Progenitor cell of endocrine pancreas (in vitro differentiated cells): ENCODE results near the gene SHC4. TPM values are rescaled to one million over a fixed set of nuclear protein-coding genes. Genes with fewer than 3 reads are reported as not detected.

Experiments
- DNase-seq: peaks from one replicate; pipeline ENCODE4 v3.0.0; 2021; ENCODE audit warnings: low spot score; ENCODE audit not compliant: unreplicated experiment
- H3K27ac Mint-ChIP-seq: 2 replicates; pipeline ENCODE4 v1.8.0; 2021; ENCODE audit warnings: mild to moderate bottlenecking, moderate library complexity, mixed read lengths
- H3K27me3 Mint-ChIP-seq: 2 replicates; pipeline ENCODE4 v1.8.0; 2021; ENCODE audit warnings: mixed read lengths
- H3K36me3 Mint-ChIP-seq: 2 replicates; pipeline ENCODE4 v1.8.0; 2022; ENCODE audit warnings: mixed read lengths; ENCODE audit not compliant: insufficient read depth
- H3K4me1 Mint-ChIP-seq: 2 replicates; pipeline ENCODE4 v1.8.0; 2021; ENCODE audit warnings: low read depth, mixed read lengths
- H3K4me3 Mint-ChIP-seq: 2 replicates; pipeline ENCODE4 v1.8.0; 2021; ENCODE audit warnings: low read depth, mild to moderate bottlenecking, moderate library complexity, mixed read lengths
- H3K9me3 Mint-ChIP-seq: 2 replicates; pipeline ENCODE4 v1.8.0; 2021; ENCODE audit warnings: low read depth, mixed read lengths
- CTCF ChIP-seq: fragments of 200-600 bp; sonication (generic); IDR thresholded peaks from one replicate; pipeline ENCODE4 v1.5.0; 2021; ENCODE audit warnings: antibody characterized with exemption, mild to moderate bottlenecking; ENCODE audit not compliant: unreplicated experiment
- total RNA-seq: library from RNA; stranded (reverse); gene quantifications from 2 replicates; pipeline ENCODE4 v1.2.1, GENCODE V29; 2021

Gene SHC4
- total RNA-seq, 1 donor from 2014 or later = 0.36 TPM

DNA sequence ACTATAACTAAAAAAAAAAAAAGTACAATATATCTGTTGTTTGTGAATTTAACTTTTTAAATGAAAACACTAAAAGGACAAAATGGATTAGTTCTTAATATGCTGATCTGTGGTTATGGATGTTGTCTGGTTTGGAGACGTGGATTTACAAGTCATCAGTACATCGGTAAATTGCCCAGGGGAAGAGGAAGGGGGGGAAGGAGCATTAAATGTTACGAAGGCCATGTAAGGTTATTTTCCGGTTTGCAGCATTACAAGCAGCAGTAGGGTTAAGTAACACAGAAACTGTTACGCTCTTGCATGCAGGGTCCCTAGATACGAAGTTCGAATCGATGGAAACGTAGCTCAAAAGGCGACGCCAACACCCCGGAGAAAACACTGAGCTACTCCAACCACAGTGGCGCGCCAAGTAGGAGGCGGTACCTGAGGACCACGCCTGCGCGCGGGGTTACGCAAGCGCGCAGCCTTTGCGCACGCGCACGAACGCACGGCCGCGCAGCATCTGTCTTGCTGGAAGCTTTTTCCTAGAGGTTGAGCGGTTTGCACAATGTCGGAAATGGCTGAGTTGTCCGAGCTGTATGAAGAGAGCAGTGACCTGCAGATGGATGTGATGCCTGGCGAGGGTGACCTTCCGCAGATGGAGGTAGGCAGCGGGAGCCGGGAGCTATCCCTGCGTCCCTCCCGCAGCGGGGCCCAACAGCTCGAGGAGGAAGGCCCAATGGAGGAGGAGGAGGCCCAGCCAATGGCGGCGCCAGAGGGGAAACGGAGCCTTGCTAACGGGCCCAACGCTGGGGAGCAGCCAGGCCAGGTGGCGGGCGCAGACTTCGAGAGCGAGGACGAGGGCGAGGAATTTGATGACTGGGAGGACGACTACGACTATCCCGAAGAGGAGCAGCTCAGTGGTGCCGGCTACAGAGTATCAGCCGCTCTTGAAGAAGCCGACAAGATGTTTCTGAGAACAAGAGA is 85.8 kb downstream of the SHC4 start, which contains the start of gene EID1:
TSS of gene EID1 (plus strand) at position 505 of the 966 bp plus-strand sequence. CDS start at position 548, 43 bp downstream.
- DNase-seq = peak; percentile 88
- peaks cover 9% of the 10 kb centered on the region for H3K27me3 Mint-ChIP-seq
- peak within 1 kb of the TSS; percentile 99 for H3K27ac Mint-ChIP-seq
- no peaks in the 10 kb centered on the region for H3K36me3 Mint-ChIP-seq
- TF ChIP-seq CTCF = peak; percentile 5
- peaks cover 18% of the 10 kb centered on the region for H3K4me1 Mint-ChIP-seq
- H3K4me3 Mint-ChIP-seq = peak within 1 kb of the TSS; percentile 98
- H3K9me3 Mint-ChIP-seq = no peaks in the 10 kb centered on the region

- Mint-ChIP-seq H3K9me3 (no peaks in the 10 kb centered on the region), H3K27me3 (peaks cover 16% of the 10 kb centered on the region), H3K4me3 (no peak overlapping the region), H3K27ac (no peak overlapping the region), H3K36me3 (no peaks in the 10 kb centered on the region), H3K4me1 (peaks cover 18% of the 10 kb centered on the region)
- DNase-seq = no peak
- TF ChIP-seq CTCF = no peak
These were observed 87.7 kb downstream of the SHC4 start for GRCh38 chr15:48876057-48876456.

DNA sequence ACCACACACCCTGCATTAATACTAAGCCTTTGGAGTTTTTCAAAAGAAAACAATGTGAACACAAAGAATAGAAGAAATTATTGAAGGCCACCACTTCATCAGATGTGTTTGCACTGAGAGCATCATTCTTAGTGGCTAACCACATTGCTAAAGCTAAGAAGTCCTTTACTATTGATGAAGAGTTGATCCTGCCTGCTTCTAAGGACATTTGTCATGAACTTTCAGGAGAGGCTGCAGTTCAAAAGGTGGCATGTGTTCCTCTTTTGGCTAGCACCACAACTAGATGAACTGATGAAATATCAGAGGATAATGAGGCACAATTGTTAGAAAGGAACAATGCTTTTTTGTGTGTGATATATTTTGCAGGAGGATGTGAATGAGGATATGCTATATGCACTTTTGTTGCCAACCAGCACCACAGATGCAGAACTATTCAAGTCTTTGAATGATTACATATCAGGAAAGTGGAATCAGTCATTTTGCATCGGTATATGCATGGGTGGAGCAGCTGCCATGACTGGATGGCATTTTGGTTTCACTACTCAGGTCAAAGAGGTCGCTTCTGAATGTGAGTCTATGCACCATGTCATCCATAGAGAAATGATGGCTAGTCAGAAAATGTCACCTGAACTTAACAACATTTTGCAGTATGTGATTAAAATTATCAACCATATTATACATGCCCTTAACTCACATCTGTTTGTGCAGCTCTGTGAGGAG is 88.3 kb downstream of the SHC4 start:
- Mint-ChIP-seq H3K4me1 (peaks cover 15% of the 10 kb centered on the region), H3K27ac (no peak overlapping the region)

DNA sequence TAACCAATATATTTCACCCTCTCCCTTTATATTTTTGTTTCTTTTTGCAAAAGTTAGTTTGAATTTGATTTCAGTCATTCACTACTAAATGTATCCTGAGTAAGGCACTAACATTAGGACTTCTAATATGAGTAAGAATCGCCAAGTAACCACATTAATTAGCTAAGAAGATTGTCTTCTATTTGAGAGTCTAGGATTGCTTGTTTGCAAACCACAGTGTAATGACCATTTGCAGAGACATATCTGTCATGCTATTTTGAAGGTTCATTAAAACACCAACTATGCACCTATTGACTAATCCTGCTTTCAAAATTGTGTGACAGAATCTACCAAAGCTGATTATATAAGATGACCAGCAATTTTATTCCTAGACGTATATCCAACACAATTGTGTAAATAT is 91.1 kb downstream of the SHC4 start:
- Mint-ChIP-seq H3K27ac (no peak overlapping the region), H3K9me3 (no peaks in the 10 kb centered on the region), H3K4me1 (peaks cover under 1% of the 10 kb centered on the region), H3K27me3 (peaks cover 16% of the 10 kb centered on the region), H3K36me3 (no peaks in the 10 kb centered on the region), H3K4me3 (no peak overlapping the region)
- DNase-seq = no peak
- TF ChIP-seq CTCF = no peak

More for the DNA sequence above, 88.3 kb downstream of the SHC4 start:
- no peak for TF ChIP-seq CTCF
- H3K36me3 Mint-ChIP-seq = no peaks in the 10 kb centered on the region
- DNase-seq = no peak
- no peak overlapping the region for H3K4me3 Mint-ChIP-seq
- peaks cover 16% of the 10 kb centered on the region for H3K27me3 Mint-ChIP-seq
- no peaks in the 10 kb centered on the region for H3K9me3 Mint-ChIP-seq

GRCh38 chr15:48871542-48871941 is 92.2 kb downstream of the SHC4 start:
- DNase-seq = no peak
- no peaks in the 10 kb centered on the region for H3K9me3 Mint-ChIP-seq
- no peak overlapping the region for H3K27ac Mint-ChIP-seq
- TF ChIP-seq CTCF = no peak
- no peak overlapping the region for H3K4me3 Mint-ChIP-seq
- no peaks in the 10 kb centered on the region for H3K36me3 Mint-ChIP-seq
- no peaks in the 10 kb centered on the region for H3K4me1 Mint-ChIP-seq
- peaks cover 16% of the 10 kb centered on the region for H3K27me3 Mint-ChIP-seq
